Measurements from ENCODE around the gene ARHGAP28. TPM values are rescaled to one million over a fixed set of nuclear protein-coding genes. Genes with fewer than 3 reads are reported as not detected.

ARHGAP28 gene
- total RNA-seq, 2 experiments from 2014 or later, result not detected

- no peak overlapping the region for H3K4me3 Mint-ChIP-seq
- no peaks in the 10 kb centered on the region for H3K27me3 Mint-ChIP-seq
- H3K9me3 Mint-ChIP-seq (ENCODE audit: low read depth), result peaks cover 3% of the 10 kb centered on the region
- no peak for ATAC-seq
- H3K36me3 Mint-ChIP-seq, result no peaks in the 10 kb centered on the region
- CTCF ChIA-PET, result no interaction called here
- no peaks in the 10 kb centered on the region for H3K4me1 Mint-ChIP-seq
- H3K27ac Mint-ChIP-seq, result no peak overlapping the region
- DNase-seq, result no peak
Observed at GRCh38 chr18:6954501-6954900, 225.0 kb downstream of the ARHGAP28 start.

GRCh38 chr18:6955304-6955703 lies 225.8 kb downstream of the ARHGAP28 start:
- Mint-ChIP-seq H3K27me3 (no peaks in the 10 kb centered on the region), H3K27ac (no peak overlapping the region), H3K4me1 (no peaks in the 10 kb centered on the region), H3K4me3 (no peak overlapping the region), H3K9me3 (ENCODE audit: low read depth) (peaks cover 5% of the 10 kb centered on the region), H3K36me3 (no peaks in the 10 kb centered on the region)
- DNase-seq, result no peak
- ATAC-seq, result no peak
- CTCF ChIA-PET, result interaction anchor here (1.0 kb wide), 1 partner anchor 1741 kb away, joined by 3 read pairs; no protein-coding TSS in a partner anchor

GRCh38 chr18:6956495-6956894 lies 227.0 kb downstream of the ARHGAP28 start:
- H3K27ac Mint-ChIP-seq, result no peak overlapping the region
- no peaks in the 10 kb centered on the region for H3K4me1 Mint-ChIP-seq
- no peak overlapping the region for H3K4me3 Mint-ChIP-seq
- DNase-seq (no peak), ATAC-seq (no peak)
- no peaks in the 10 kb centered on the region for H3K36me3 Mint-ChIP-seq
- CTCF ChIA-PET, result no interaction called here
- no peaks in the 10 kb centered on the region for H3K27me3 Mint-ChIP-seq
- H3K9me3 Mint-ChIP-seq (ENCODE audit: low read depth), result peaks cover 6% of the 10 kb centered on the region

- Mint-ChIP-seq H3K27ac (no peak overlapping the region), H3K36me3 (no peaks in the 10 kb centered on the region), H3K4me1 (no peaks in the 10 kb centered on the region), H3K4me3 (no peak overlapping the region), H3K27me3 (no peaks in the 10 kb centered on the region), H3K9me3 (ENCODE audit: low read depth) (peaks cover 6% of the 10 kb centered on the region)
- no peak for ATAC-seq
- DNase-seq, result no peak
- CTCF ChIA-PET, result no interaction called here
Observed at GRCh38 chr18:6956999-6957398, 227.5 kb downstream of the ARHGAP28 start.

GRCh38 chr18:6959110-6959509 lies 229.6 kb downstream of the ARHGAP28 start:
- Mint-ChIP-seq H3K27me3 (no peaks in the 10 kb centered on the region), H3K4me1 (no peaks in the 10 kb centered on the region), H3K9me3 (ENCODE audit: low read depth) (peaks cover 3% of the 10 kb centered on the region), H3K27ac (no peak overlapping the region), H3K4me3 (no peak overlapping the region), H3K36me3 (no peaks in the 10 kb centered on the region)
- DNase-seq (no peak), ATAC-seq (no peak)
- CTCF ChIA-PET, result no interaction called here

GRCh38 chr18:6960124-6960523 lies 230.6 kb downstream of the ARHGAP28 start:
- Mint-ChIP-seq H3K27me3 (no peaks in the 10 kb centered on the region), H3K4me3 (no peak overlapping the region), H3K4me1 (no peaks in the 10 kb centered on the region), H3K27ac (no peak overlapping the region), H3K36me3 (no peaks in the 10 kb centered on the region), H3K9me3 (ENCODE audit: low read depth) (peaks cover 3% of the 10 kb centered on the region)
- ATAC-seq (no peak), DNase-seq (no peak)
- CTCF ChIA-PET, result no interaction called here

GRCh38 chr18:6960656-6961055 lies 231.1 kb downstream of the ARHGAP28 start:
- ATAC-seq, result no peak
- CTCF ChIA-PET, result no interaction called here
- Mint-ChIP-seq H3K36me3 (no peaks in the 10 kb centered on the region), H3K27me3 (no peaks in the 10 kb centered on the region), H3K4me3 (no peak overlapping the region), H3K4me1 (no peaks in the 10 kb centered on the region), H3K27ac (no peak overlapping the region), H3K9me3 (ENCODE audit: low read depth) (peaks cover 3% of the 10 kb centered on the region)
- DNase-seq, result no peak

- Mint-ChIP-seq H3K4me1 (no peaks in the 10 kb centered on the region), H3K27ac (no peak overlapping the region), H3K36me3 (no peaks in the 10 kb centered on the region), H3K9me3 (ENCODE audit: low read depth) (peaks cover 6% of the 10 kb centered on the region), H3K27me3 (no peaks in the 10 kb centered on the region), H3K4me3 (no peak overlapping the region)
- CTCF ChIA-PET, result no interaction called here
- DNase-seq (no peak), ATAC-seq (no peak)
Observed at GRCh38 chr18:6961331-6961730, 231.8 kb downstream of the ARHGAP28 start.

GRCh38 chr18:6962571-6963451 lies 233.3 kb downstream of the ARHGAP28 start:
- DNase-seq, result no peak
- Mint-ChIP-seq H3K4me1 (no peaks in the 10 kb centered on the region), H3K27ac (no peak overlapping the region), H3K36me3 (no peaks in the 10 kb centered on the region), H3K27me3 (no peaks in the 10 kb centered on the region), H3K9me3 (ENCODE audit: low read depth) (peaks cover 6% of the 10 kb centered on the region), H3K4me3 (no peak overlapping the region)
- CTCF ChIA-PET, result no interaction called here
- no peak for ATAC-seq

GRCh38 chr18:6963452-6964097 lies 234.1 kb downstream of the ARHGAP28 start:
- H3K36me3 Mint-ChIP-seq, result no peaks in the 10 kb centered on the region
- DNase-seq, result no peak
- no peak overlapping the region for H3K4me3 Mint-ChIP-seq
- ATAC-seq, result no peak
- H3K4me1 Mint-ChIP-seq, result no peaks in the 10 kb centered on the region
- H3K27ac Mint-ChIP-seq, result no peak overlapping the region
- CTCF ChIA-PET, result no interaction called here
- peaks cover 6% of the 10 kb centered on the region for H3K9me3 Mint-ChIP-seq (ENCODE audit: low read depth)
- H3K27me3 Mint-ChIP-seq, result no peaks in the 10 kb centered on the region

Data from activated CD8-positive, alpha-beta memory T cell treated with anti-CD3 and anti-CD28 coated beads, Interleukin-2, amount 10 ng/mL, durations not matched to agents 7 days and 5 days (primary cell).